HG02678 (cell line): Measurements from ENCODE around the gene TMEM59.

ENCODE experiments used
- ATAC-seq: cut with Tn5 transposase; IDR thresholded peaks from one replicate; pipeline ENCODE4 v1.9.1; 2021; ENCODE audit warnings: mild to moderate bottlenecking, moderate library complexity; ENCODE audit not compliant: unreplicated experiment

The TMEM59 gene

DNA sequence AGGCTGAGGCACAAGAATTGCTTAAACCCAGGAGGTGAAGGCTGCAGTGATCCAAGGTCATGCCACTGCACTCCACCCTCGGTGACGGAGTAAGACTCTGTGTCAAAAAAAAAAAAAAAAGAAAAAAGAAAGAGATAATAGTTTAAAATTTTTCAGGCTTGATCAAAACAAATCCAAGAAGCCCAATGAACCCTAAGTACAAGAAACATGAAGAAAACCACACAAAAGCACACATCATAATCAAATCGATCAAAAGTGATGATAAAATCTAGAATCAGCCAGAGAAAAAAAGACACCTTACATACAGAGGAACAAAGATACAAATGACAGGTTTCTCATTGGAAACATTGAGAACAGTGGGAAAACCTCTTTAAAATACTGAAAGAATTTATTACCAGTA lies 66.5 kb downstream of the TMEM59 start:
- ATAC-seq, result no peak

- ATAC-seq, result no peak
These were observed 68.3 kb downstream of the TMEM59 start for GRCh38 chr1:53984726-53985125.

DNA sequence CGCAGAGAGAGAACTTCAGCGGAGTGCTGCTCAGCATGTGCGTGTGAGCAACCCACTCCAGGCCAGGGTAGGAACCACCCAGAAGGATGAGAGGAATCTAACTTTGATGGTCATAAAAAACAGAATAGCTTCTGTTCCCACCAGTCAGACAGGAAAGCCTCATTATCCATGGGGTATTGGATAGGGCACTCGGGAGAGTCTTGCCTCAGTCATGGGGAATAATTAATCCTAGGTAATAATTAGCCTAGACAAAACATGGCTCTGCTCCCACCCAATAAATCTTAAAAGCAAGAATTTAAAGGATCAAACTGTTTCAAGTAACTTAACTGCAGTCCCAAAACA lies 70.3 kb downstream of the TMEM59 start:
- ATAC-seq, result no peak

DNA sequence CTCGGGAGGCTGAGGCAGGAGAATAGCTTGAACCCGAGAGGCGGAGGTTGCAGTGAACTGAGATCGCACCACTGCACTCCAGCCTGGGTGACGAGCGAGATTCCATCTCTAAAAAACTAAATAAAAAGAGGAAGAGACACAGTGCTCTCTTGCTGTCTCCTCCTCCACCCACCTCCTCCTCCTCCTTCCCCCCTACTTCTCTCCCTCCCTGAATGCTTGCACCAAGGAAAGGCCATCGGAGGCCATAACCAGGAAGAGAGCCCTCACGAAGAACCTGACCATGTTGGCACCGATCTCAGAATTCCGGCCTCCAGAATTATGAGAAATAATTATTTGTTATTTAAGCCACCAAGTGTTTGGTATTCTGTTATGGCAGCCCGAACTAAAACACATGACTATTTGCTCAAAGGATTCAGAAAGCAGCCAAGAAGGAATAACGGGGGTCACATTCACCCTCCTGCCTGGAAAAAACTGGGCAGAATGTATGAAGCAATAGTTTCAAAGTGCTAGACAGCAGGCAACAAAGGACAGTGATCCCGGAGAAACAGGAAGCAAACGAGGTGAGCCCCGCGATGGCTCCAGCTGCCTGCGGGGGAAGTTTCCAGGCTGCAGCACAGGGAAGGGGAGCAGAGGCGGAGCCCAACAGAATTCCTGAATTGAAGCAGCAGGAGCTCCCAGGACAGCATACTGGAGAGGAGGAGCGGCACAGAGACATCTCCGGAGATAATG lies 70.8 kb downstream of the TMEM59 start:
- ATAC-seq, result no peak

DNA sequence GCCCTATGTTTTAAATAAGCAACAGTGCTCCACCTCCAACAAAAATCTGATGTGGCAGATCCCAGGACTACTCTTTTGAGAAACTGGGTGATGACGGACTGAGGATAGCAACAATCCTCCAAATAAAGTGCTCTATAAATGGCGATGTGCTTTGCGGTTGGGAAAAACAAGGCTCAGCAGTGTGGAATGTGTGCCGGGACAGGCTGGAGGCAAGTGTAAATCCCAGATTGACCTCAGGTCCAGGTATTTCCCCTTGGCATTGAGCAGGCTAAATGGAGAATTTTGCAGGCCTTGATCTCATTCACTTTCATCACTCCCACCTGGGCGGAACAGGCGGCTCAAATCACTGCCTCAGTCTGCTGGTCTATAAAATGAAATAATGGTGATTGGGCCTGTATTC lies 71.8 kb downstream of the TMEM59 start:
- ATAC-seq, result no peak

- no peak for ATAC-seq
These were observed 73.1 kb downstream of the TMEM59 start for GRCh38 chr1:53979712-53980450.
